Measurements from ENCODE around the gene MAN1B1. TPM values are rescaled to one million over a fixed set of nuclear protein-coding genes. Genes with fewer than 3 reads are reported as not detected.

Gene MAN1B1
- total and polyA plus RNA-seq, 2 of the 8 experiments (the other 6 are each of a cell fraction or from before 2014, with no cell fraction given), result 33.7 to 36.3 TPM

DNA sequence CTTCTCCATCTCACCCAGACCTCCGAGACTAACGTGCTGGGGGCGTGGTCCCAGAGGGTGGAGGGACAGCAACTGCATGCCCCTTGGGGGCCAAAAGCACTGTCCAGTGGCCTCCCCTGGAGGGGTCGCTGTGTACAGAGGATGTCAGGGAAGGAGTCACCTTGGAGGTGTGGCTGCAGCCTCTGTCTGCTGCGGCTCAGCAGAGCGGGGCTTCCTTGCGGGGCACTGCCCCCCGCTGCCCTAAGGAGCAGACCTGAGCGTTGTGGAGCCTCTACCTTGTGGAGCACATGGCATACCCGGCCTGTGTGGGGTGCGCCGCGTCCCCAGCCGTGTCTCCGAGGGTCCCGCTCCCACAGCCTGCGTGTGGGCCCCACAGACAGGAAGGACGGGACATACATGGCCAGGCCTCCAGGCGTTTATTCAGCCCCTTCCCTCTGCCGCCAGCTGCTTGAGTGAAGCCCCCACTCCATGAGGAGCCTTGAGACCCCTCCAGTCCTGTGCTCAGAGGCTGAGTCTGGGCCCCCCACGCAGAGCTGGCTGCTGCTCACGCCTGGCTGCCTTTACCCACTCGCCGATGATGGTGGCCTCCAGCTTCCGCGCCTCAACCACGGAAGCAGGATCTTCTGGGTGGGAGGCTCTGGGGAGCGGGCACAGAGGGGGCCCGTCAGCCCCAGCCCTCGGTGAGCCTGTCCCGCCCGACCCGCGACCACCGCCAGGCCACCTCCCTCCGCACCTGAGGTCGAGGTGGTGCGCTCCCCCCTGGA, 23.5 kb downstream of the MAN1B1 start:
- Histone ChIP-seq H3K79me2 (ENCODE audit: control insufficient read depth in 1 of 2, insufficient read depth in 2 of 2, low read length in 2 of 2) (no peaks in the 10 kb centered on the region), H3K23ac (ENCODE audit: insufficient read length) (no peak overlapping the region), H4K5ac (ENCODE audit: insufficient read length, low read depth, low read length) (no peak overlapping the region), H3K18ac (ENCODE audit: extremely low read depth, low read length) (no peak overlapping the region), H3K9ac (replicated peaks in 1 of 4; ENCODE audit: extremely low read depth in 1 of 4, low read depth in 3 of 4, low read length in 3 of 4) (no peak overlapping the region), H2BK120ac (replicated peaks; ENCODE audit: low read depth, low read length) (no peak overlapping the region), H4K20me1 (replicated peaks in 1 of 2; ENCODE audit: control insufficient read depth in 1 of 2, insufficient read depth in 2 of 2, low read length in 2 of 2) (no peaks in the 10 kb centered on the region), H3K4me1 (replicated peaks in 1 of 4; ENCODE audit: control insufficient read depth in 3 of 4, insufficient read depth in 4 of 4, low read length in 3 of 4) (peaks cover 0 to 7% (median under 1%) of the 10 kb centered on the region in 4 experiments; a peak in 3 of 7 replicates), H2BK20ac (ENCODE audit: low read length) (no peak overlapping the region), H3K36me3 (ENCODE audit: control insufficient read depth in 2 of 4, insufficient read depth in 4 of 4, low read length in 3 of 4) (peaks cover 0 to 5% (median under 1%) of the 10 kb centered on the region in 4 experiments; a peak in 3 of 8 replicates), H3K23me2 (ENCODE audit: low read depth, low read length) (peaks cover 3% of the 10 kb centered on the region; the same call in 1 of the 2 replicates), H4K8ac (ENCODE audit: extremely low read depth, insufficient read depth, low read length) (no peak overlapping the region), H2AFZ (ENCODE audit: low read length) (no peak overlapping the region), H3K4me2 (ENCODE audit: insufficient read depth in 1 of 2, low read depth in 2 of 2, low read length in 2 of 2) (no peak overlapping the region), H2AK5ac (ENCODE audit: low read depth, low read length) (no peak overlapping the region), H3K4me3 (ENCODE audit: extremely low read depth in 1 of 4, insufficient read depth in 2 of 4, low read depth in 3 of 4, low read length in 4 of 4) (no peak overlapping the region), H3K27ac (ENCODE audit: low read depth, low read length) (no peak overlapping the region), H3K79me1 (ENCODE audit: low read depth, low read length) (no peaks in the 10 kb centered on the region; the same call in 1 of the 2 replicates), H3K56ac (replicated peaks; ENCODE audit: insufficient read length, low read depth, low read length) (no peak overlapping the region), H3K14ac (ENCODE audit: insufficient read length) (no peak overlapping the region), H2BK12ac (ENCODE audit: low read depth, low read length) (no peak overlapping the region), H2BK15ac (ENCODE audit: low read length) (no peak overlapping the region), H3K4ac (replicated peaks; ENCODE audit: insufficient read length, low read depth, low read length) (no peak overlapping the region), H3K27me3 (replicated peaks in 1 of 4; ENCODE audit: control insufficient read depth in 3 of 4, extremely low read depth in 1 of 4, insufficient read depth in 3 of 4, low read length in 3 of 4) (peaks cover 15 to 26% (median 22%) of the 10 kb centered on the region in 4 experiments), H2BK5ac (ENCODE audit: low read depth, low read length) (no peak overlapping the region), H4K91ac (replicated peaks; ENCODE audit: insufficient read length, low read length) (no peak overlapping the region), H3K9me3 (ENCODE audit: insufficient read depth in 2 of 2, low read depth in 1 of 2, low read length in 1 of 2) (no peaks in the 10 kb centered on the region)
- FAIRE-seq, result no peak
- ChIA-PET POLR2A (ENCODE audit: partially characterized antibody) (interaction anchor here (1.3 kb wide), 1 partner anchor 36 kb away, joined by 4 read pairs; no protein-coding TSS in a partner anchor), CTCF (ENCODE audit: partially characterized antibody) (no interaction called here)
- WGBS, 2 experiments (ENCODE audit: extremely low coverage in 1 of 2, insufficient coverage in 1 of 2, insufficient read length in 1 of 2, insufficient replicate concordance in 2 of 2, low coverage in 1 of 2, low lambda C conversion rate in 2 of 2, missing lambda C conversion rate in 1 of 2), result 89% methylated on average over 23 of the region's 38 CpGs; no CpG with 5 or more reads in 1 of the 2 experiments
- no peak for DNase-seq (ENCODE audit: low read depth in 1 of 2, low spot score in 2 of 2)
- TF ChIP-seq RAD21 (IDR thresholded peaks at IDR 0.05 in 1 of 2, conservative IDR thresholded peaks at IDR 0.05 in 1 of 2; ENCODE audit: low read depth in 2 of 2, low read length in 2 of 2), result no peak
- TF ChIP-seq CBX5 (IDR thresholded peaks at IDR 0.05; ENCODE audit: low read depth, low read length), result no peak
- no peak for TF ChIP-seq SP2 (IDR thresholded peaks at IDR 0.05; ENCODE audit: low read length)
- no peak for TF ChIP-seq JUN (IDR thresholded peaks at IDR 0.05; ENCODE audit: low read depth, low read length)
- no peak for TF ChIP-seq CEBPB (IDR thresholded peaks at IDR 0.05; ENCODE audit: low read depth, low read length)
- no peak for TF ChIP-seq HDAC2 (IDR thresholded peaks at IDR 0.05; ENCODE audit: borderline replicate concordance in 1 of 2, low read depth in 2 of 2, low read length in 2 of 2)
- no peak for TF ChIP-seq BRCA1 (IDR thresholded peaks at IDR 0.05; ENCODE audit: low read depth, low read length)
- no peak for TF ChIP-seq SIX5 (IDR thresholded peaks at IDR 0.05; ENCODE audit: low read depth, low read length)
- no peak for TF ChIP-seq JUND (IDR thresholded peaks at IDR 0.05; ENCODE audit: low read length)
- TF ChIP-seq TAF1 (IDR thresholded peaks at IDR 0.05; ENCODE audit: low read depth, low read length), result no peak
- TF ChIP-seq ZNF274 (IDR thresholded peaks at IDR 0.05; ENCODE audit: borderline replicate concordance, extremely low read depth, low read length), result no peak
- no peak for TF ChIP-seq CTBP2 (IDR thresholded peaks at IDR 0.05; ENCODE audit: borderline replicate concordance, insufficient read depth, insufficient read length, low read length)
